Cortex of kidney (tissue), 1 donor: ENCODE measurements around the gene DENND11.
"Not testable (repeated sequence)": the region's sequence is repeated elsewhere in the genome, so short reads cannot be mapped to it uniquely, and the experiment has no call there.

Experiments
- DNase-seq: peaks from one replicate; lab custom pipeline; 2025; lab: John Stamatoyannopoulos, UW

DENND11 gene

GRCh38 chr7:141708351-141708750, 6.4 kb upstream of the DENND11 start, which contains the start of gene WEE2:
TSS of gene WEE2 (plus strand) at chr7:141708353. CDS start at chr7:141708759, 406 bp downstream.
- DNase-seq, result no peak

GRCh38 chr7:141706239-141707064, 4.5 kb upstream of the DENND11 start:
- no peak for DNase-seq

- no peak for DNase-seq
Observed at GRCh38 chr7:141704741-141705140, 2.8 kb upstream of the DENND11 start.

GRCh38 chr7:141704112-141704511, 2.1 kb upstream of the DENND11 start:
- DNase-seq, result no peak

- no peak for DNase-seq
Observed at GRCh38 chr7:141702892-141703291, 926 bp upstream of the DENND11 start.

GRCh38 chr7:141701489-141702046, 398 bp downstream of the DENND11 start:
- DNase-seq, result no peak

- DNase-seq, result no peak
Observed at GRCh38 chr7:141700848-141701371, 1.1 kb downstream of the DENND11 start.

GRCh38 chr7:141700296-141700847, 1.6 kb downstream of the DENND11 start:
- DNase-seq, result no peak

- DNase-seq, result no peak
Observed at GRCh38 chr7:141699860-141700259, 2.1 kb downstream of the DENND11 start.

GRCh38 chr7:141698247-141699015, 3.5 kb downstream of the DENND11 start:
- DNase-seq, result no peak

- no peak for DNase-seq
Observed at GRCh38 chr7:141697211-141697871, 4.6 kb downstream of the DENND11 start.

- DNase-seq, result no peak
Observed at GRCh38 chr7:141696348-141696747, 5.6 kb downstream of the DENND11 start.

GRCh38 chr7:141695803-141696289, 6.1 kb downstream of the DENND11 start:
- no peak for DNase-seq

- no peak for DNase-seq
Observed at GRCh38 chr7:141693082-141693481, 8.9 kb downstream of the DENND11 start.

- DNase-seq, result no peak
Observed at GRCh38 chr7:141691961-141692360, 10.0 kb downstream of the DENND11 start.

- DNase-seq, result no peak
Observed at GRCh38 chr7:141691540-141691939, 10.4 kb downstream of the DENND11 start.

GRCh38 chr7:141689072-141689825, 12.7 kb downstream of the DENND11 start:
- not testable (repeated sequence) for DNase-seq

- no peak for DNase-seq
Observed at GRCh38 chr7:141688043-141688442, 13.9 kb downstream of the DENND11 start.

- DNase-seq, result no peak
Observed at GRCh38 chr7:141686670-141687069, 15.3 kb downstream of the DENND11 start.

GRCh38 chr7:141686074-141686473, 15.9 kb downstream of the DENND11 start:
- no peak for DNase-seq
